Heart right ventricle (tissue), 16 donors: Measurements from ENCODE around the gene TMPRSS11E. TPM values are rescaled to one million over a fixed set of nuclear protein-coding genes. Genes with fewer than 3 reads are reported as not detected.
"Not testable (repeated sequence)": the region's sequence is repeated elsewhere in the genome, so short reads cannot be mapped to it uniquely, and the experiment has no call there.

ENCODE experiments used
- ATAC-seq, 8 donors: fragments of 200-7000 bp; cut with Tn5 transposase; one replicate each; pipeline ENCODE4 v1.9.1; 2020; ENCODE audit warnings: mild to moderate bottlenecking in 8 of 8, moderate library complexity in 8 of 8, moderate number of reproducible peaks in 1 of 8
- DNase-seq, 2 donors: peaks; one replicate each; pipeline ENCODE4 v3.0.0-alpha.2; 2020
- H3K27ac ChIP-seq, 10 donors: fragments of 200-600 bp; sonication (generic) in 2 of 10; one replicate each; pipeline versions ENCODE4 v1.5.0 to v1.8.0; 2020 to 2022; ENCODE audit warnings: mild to moderate bottlenecking in 3 of 10
- H3K27me3 ChIP-seq, 7 donors: fragments of 200-600 bp; one replicate each; pipeline ENCODE4 v1.8.0; 2021 to 2022; ENCODE audit warnings: mild to moderate bottlenecking in 2 of 7
- H3K36me3 ChIP-seq, 9 donors: fragments of 200-600 bp; sonication (generic) in 1 of 9; one replicate each; pipeline versions ENCODE4 v1.5.0 to v1.8.0; 2020 to 2022; ENCODE audit warnings: mild to moderate bottlenecking in 2 of 9
- H3K4me1 ChIP-seq, 9 donors: fragments of 200-600 bp; sonication (generic) in 1 of 9; one replicate each; pipeline versions ENCODE4 v1.5.0 to v1.8.0; 2020 to 2022; ENCODE audit warnings: mild to moderate bottlenecking in 4 of 9
- H3K4me3 ChIP-seq, 10 donors: fragments of 200-600 bp; sonication (generic) in 2 of 10; one replicate each; pipeline versions ENCODE4 v1.5.0 to v1.8.0; 2020 to 2022; ENCODE audit warnings: mild to moderate bottlenecking in 7 of 10, moderate library complexity in 2 of 10
- H3K9me3 ChIP-seq, 11 donors: fragments of 200-600 bp in 10 of 11; sonication (generic) in 2 of 11; one replicate each; pipeline versions ENCODE4 v1.5.0 to v1.8.0; 2013 to 2022; ENCODE audit warnings: mild to moderate bottlenecking in 2 of 11, control low read depth in 1 of 11, moderate library complexity in 1 of 11
- CTCF ChIP-seq, 9 donors: fragments of 200-600 bp; sonication (generic) in 2 of 9; IDR thresholded peaks; one replicate each; pipeline versions ENCODE4 v1.5.0 to v1.8.0; 2021 to 2022; ENCODE audit warnings: antibody characterized with exemption in 9 of 9, mild to moderate bottlenecking in 5 of 9, moderate library complexity in 1 of 9
- WGBS, 2 donors: extraction: QIAGEN DNeasy Blood & Tissue Kit; methylation state at CpG; one replicate each; pipeline ENCODE4 v1.1.7; 2013; ENCODE audit warnings: inconsistent platforms in 1 of 2; 5-methylcytosine and 5-hydroxymethylcytosine counted together
- intact Hi-C, 10 donors: fragments of 100-400 bp; cut with DNase I; formaldehyde crosslinking; loops; one replicate each; pipeline versions ENCODE4 v1.11.1 to v1.14.2; 2022
- long read RNA-seq, 3 donors: library from polyadenylated mRNA; unstranded; transcript quantifications; one replicate each; pipeline ENCODE4 v2.0.0, GENCODE V29; 2020 to 2021
- polyA plus RNA-seq, 2 donors: library from polyadenylated mRNA; stranded (reverse); fragments of 200-250 nt; gene quantifications; one replicate each; pipeline ENCODE4 v1.2.3, GENCODE V29; 2013
- total RNA-seq, 10 donors: library from RNA; stranded (reverse); fragmentation: NEBNext Ultra II Directional in 3 of 10; extraction: Animal tissue kit (Norgen Biotek cat#: 25700) in 3 of 10; gene quantifications; one replicate each; pipeline versions ENCODE4 v1.2.1 to v1.2.4, GENCODE V29; 2021 to 2023
- donor health status: Arrhythmogenic right ventricular cardiomyopathy.
- donor health status: ischemic (EF 13 %, LVEDD 7.1; RV severe dilation, severe dysfunction).
- donor health status: healthy with polysubstance abuse.
- donor health status: DM: no; HTN: yes; CAD: no.
- donor health status: DM: no; HTN: no; CAD: no.
- donor health status: ischemic (EF 25% LVEDD 6.9; RV normal size, moderate dysfunction).
- donor health status: ischemic (EF 25% LVEDD 5.7; RV mildly dilated, moderate dysfunction).
- donor health status: healthy.
- donor health status: DM: yes; HTN: yes; CAD: no.
- donor health status: Ischemic cardiomyopathy.
- donor health status: ischemic (EF 35%, LVEDD 5.7; RV mildly dilated, moderate dysfunction).
- donor health status: nonischemic (EF 11% LVEDD 7.7; RV severe dilation, severe dysfunction).
- donor health status: DM: yes; HTN: yes; CAD: no.
- donor health status: PGD.
- donor health status: ischemic (EF 29% LVEDD 5.4; RV normal size, mild dysfunction).
- donor health status: nonischemic (EF 23%, LVEDD 6.1; RV moderate dilation, normal function).

TMPRSS11E gene
- total RNA-seq: not detected
- under 1 TPM in 1 of 2 donors, not detected in 1; 0.06 TPM for polyA plus RNA-seq
- long read RNA-seq, donor 1: 0 reads
- long read RNA-seq, donor 2: 0 reads
- long read RNA-seq, donor 3: 0 reads

GRCh38 chr4:68447201-68447600 lies at the start of gene TMPRSS11E:
Gene TMPRSS11E (plus strand): TSS chr4:68447463. CDS start chr4:68447513, 50 bp downstream.
- WGBS, 2 donors: 69 to 75% methylated on average over 3 of the region's 3 CpGs
- ATAC-seq: no peak
- intact Hi-C loops: no loop called here

GRCh38 chr4:68399306-68399705 lies 48.0 kb upstream of the TMPRSS11E start:
- WGBS, 2 donors: 83 to 92% methylated on average over 4 of the region's 4 CpGs
- Histone ChIP-seq H3K27me3 (no peaks in the 10 kb centered on the region), H3K9me3 (no peaks in the 10 kb centered on the region), H3K27ac (no peak overlapping the region), H3K4me3 (no peak overlapping the region), H3K36me3 (no peaks in the 10 kb centered on the region), H3K4me1 (no peaks in the 10 kb centered on the region)
- TF ChIP-seq CTCF (IDR thresholded peaks at IDR 0.05): no peak
- ATAC-seq (no peak), DNase-seq (no peak)
- intact Hi-C loops: no loop called here

More at GRCh38 chr4:68447201-68447600, at the start of gene TMPRSS11E:
- DNase-seq: no peak
- no peak within 1 kb of the TSS for H3K27ac ChIP-seq
- no peak within 1 kb of the TSS for H3K4me3 ChIP-seq
- TF ChIP-seq CTCF (IDR thresholded peaks at IDR 0.05): no peak
- no peaks in the 10 kb centered on the region for H3K9me3 ChIP-seq
- H3K36me3 ChIP-seq: no peaks in the 10 kb centered on the region
- H3K4me1 ChIP-seq: no peaks in the 10 kb centered on the region
- H3K27me3 ChIP-seq: no peaks in the 10 kb centered on the region

- Histone ChIP-seq H3K4me3 (no peak overlapping the region), H3K9me3 (no peaks in the 10 kb centered on the region), H3K36me3 (no peaks in the 10 kb centered on the region), H3K4me1 (no peaks in the 10 kb centered on the region), H3K27ac (no peak overlapping the region), H3K27me3 (peaks cover 0 to 11% (median 0%) of the 10 kb centered on the region in 7 donors)
- intact Hi-C loops: no loop called here
- no peak for TF ChIP-seq CTCF (IDR thresholded peaks at IDR 0.05)
- ATAC-seq: no peak
- DNase-seq: no peak
These were observed 46.0 kb upstream of the TMPRSS11E start for GRCh38 chr4:68401231-68401630.

- H3K4me3 ChIP-seq: no peak overlapping the region
- ATAC-seq (no peak), DNase-seq (no peak)
- WGBS, 2 donors: 42 to 46% methylated on average over 2 of the region's 2 CpGs
- intact Hi-C loops: no loop called here
- TF ChIP-seq CTCF (IDR thresholded peaks at IDR 0.05): no peak
- no peak overlapping the region for H3K27ac ChIP-seq
- no peaks in the 10 kb centered on the region for H3K4me1 ChIP-seq
- no peaks in the 10 kb centered on the region for H3K9me3 ChIP-seq
- no peaks in the 10 kb centered on the region for H3K36me3 ChIP-seq
- peaks cover 0 to 22% (median 7%) of the 10 kb centered on the region in 7 donors for H3K27me3 ChIP-seq
These were observed 43.1 kb upstream of the TMPRSS11E start for GRCh38 chr4:68404153-68404552.

- intact Hi-C loops, H3K27ac ChIP-seq, H3K36me3 ChIP-seq, H3K4me3 ChIP-seq, ATAC-seq, H3K9me3 ChIP-seq, DNase-seq, H3K4me1 ChIP-seq: not testable (repeated sequence)
- H3K27me3 ChIP-seq: peaks cover 0 to 23% (median 7%) of the 10 kb centered on the region in 7 donors
- WGBS, 2 donors: 56% methylated on average over 13 of the region's 13 CpGs
These were observed 41.4 kb upstream of the TMPRSS11E start for GRCh38 chr4:68405718-68406478.
